GM19023 (cell line): ENCODE data around the gene SDS.

Source experiments
- ATAC-seq: cut with Tn5 transposase; IDR thresholded peaks from one replicate; pipeline ENCODE4 v1.9.1; 2021; ENCODE audit warnings: mild to moderate bottlenecking, moderate library complexity; ENCODE audit not compliant: unreplicated experiment

The SDS gene

DNA sequence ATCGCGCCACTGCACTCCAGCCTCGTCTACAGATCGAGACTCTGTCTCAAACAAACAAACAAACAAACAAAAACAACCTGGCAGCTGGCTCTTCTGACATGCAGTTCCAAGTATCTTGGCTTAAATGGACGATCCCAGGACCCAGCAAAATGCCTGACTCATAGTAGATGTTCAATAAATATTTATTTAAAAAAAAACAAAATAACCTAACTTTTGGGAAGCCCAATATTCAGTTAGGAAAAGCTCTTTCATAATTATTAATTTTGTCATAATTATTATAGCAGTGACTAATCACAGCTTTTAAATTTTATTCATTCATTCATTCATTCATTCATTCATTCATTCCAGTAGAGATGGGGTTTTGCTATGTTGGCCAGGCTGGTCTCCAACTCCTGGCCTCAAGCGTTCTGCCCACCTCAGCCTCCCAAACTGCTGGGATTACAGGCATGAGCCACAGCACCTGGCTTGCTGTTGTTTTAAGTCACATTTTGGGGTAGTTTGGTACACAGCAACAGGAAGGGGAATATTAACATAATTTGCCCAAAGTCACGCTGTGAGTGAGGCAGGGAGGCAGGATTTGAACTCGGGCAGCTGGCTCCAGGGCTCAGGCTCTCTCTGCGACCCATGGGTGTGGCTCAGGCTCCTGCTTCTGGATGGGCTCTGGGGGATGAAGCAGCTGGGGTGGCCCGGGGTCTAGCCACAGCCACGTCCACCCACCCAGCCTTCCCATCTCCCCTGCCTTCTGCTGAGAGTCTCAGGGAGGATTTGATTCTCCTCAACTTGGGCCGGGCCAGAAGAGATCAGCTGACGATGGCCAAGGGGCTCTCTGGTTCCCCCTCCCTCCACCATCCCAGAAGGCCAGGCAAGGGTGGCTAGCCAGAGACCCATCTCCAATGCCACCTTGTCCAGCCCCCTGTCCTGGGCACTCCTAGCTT, 2.4 kb downstream of the SDS start:
- ATAC-seq, result no peak

DNA sequence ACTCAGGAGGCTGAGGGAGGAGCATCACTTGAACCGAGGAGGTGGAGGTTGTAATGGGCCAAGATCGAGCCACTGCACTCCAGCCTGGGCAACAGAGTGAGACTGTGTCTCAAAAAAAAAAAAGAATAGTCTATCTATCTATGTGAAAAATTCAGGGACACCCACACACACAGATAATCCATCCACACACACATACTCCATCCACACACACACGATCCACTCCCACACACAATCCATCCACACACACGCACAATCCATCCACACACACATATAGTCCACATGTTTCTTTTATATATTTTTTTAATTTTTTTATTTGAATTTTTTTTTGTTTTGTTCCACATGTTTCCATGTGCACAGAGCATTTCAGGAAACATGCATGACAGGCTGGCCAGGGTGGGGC, 3.3 kb downstream of the SDS start:
- no peak for ATAC-seq

DNA sequence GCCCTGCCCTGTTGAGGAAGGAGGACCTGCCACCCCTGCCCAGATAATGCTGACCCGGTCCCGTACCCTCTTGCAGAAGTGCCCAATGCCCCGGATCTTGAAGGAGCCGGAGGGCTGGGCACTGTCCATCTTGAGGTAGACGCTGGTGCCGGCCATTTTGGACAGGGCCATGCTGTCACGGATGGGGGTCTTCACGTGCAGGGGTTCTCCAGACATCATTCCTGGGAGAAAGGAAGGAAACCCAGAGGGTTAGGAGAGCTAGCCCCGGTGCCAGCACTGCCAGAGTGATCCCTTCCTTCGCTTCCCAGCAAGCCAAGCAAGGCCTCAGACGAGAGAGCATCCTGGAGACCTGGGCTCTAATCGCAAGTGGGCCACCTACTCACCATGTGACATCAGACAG, 4.2 kb downstream of the SDS start:
- no peak for ATAC-seq

DNA sequence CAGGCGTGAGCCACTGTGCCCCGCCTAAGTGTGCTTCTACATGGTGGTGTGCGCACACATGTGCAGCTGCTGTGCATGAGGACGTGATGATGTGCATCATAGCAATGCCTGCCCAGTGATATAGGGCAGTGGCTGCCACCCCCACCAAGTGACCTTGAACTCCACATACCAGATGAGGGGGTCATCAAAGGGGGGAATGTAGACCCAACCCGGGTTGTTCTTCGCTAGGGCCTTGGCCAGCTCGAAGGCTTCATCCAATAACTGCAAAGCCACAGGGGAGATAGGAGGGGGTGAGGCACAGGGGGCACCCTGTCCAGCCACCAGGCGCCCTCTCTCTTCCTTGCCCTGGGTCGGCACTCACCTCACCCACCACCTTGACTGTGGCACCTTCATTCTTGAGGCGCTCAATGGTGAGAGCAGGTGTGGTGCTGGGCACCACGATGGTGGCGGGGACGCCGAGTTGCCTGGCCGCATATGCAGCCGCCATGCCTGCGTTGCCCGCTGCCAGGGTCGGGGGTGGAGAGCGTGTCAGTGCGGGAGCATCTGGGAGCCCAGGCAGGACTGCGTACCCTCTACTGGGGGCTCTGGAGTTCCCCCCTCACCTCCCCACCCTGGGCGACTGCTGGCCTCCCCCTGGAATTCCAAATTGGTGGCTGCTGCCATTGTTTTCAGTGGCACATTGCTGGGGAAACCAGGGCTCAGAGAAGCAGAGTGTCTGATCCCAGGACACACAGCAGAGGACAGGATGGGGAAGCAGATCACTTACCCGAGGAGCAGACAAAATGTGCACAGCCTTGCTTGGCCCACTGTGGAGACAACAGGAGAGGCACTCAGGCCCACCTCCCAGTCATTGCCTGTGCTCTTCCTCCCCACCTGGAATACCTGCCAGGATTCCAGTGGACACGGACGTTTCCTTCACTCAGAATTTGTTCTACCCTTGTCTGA, 5.1 kb downstream of the SDS start:
- no peak for ATAC-seq

GRCh38 chr12:113397497-113398197, 6.0 kb downstream of the SDS start:
- no peak for ATAC-seq

- ATAC-seq, result no peak
Observed at GRCh38 chr12:113396828-113397496, 6.7 kb downstream of the SDS start.

DNA sequence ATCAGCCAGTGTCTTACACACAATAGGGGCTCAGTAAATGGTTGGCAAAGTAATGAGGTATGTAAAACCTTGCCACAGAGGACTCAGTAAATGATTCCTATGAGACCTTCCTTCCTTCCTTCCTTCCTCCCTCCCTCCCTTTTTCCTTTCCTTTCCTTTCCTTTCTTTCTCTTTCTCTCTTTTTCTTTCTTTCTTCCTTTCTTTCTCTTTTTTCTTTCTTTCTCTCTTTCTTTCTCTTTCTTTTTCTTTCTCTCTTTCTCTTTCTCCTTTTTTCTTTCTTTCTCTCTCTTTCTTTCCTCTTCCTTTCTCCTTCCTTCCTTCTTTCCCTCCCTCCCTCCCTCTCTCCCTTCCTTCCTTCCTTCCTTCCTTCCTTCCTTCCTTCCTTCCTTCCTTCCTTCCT, 7.5 kb downstream of the SDS start:
- ATAC-seq, result no peak

DNA sequence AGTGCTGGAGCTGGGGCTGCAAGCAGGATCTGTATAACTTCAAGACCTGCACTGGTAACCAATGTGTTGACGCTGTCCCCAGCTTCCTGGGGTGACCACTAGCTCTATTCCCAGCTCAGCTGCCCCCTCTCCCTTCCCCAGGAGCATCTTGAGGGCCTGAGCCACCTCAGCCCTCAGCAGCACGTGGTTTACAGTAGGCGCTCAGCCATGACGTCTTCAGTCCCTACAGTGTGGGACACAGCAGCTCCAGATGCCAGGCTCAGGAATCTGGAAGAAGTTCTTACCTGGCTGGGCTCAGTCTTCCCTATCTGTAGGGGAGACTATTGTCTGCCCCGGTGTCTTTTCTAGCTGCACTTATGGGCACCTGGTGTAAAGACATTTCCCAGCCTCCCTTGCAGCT, 8.6 kb downstream of the SDS start:
- ATAC-seq, result no peak

DNA sequence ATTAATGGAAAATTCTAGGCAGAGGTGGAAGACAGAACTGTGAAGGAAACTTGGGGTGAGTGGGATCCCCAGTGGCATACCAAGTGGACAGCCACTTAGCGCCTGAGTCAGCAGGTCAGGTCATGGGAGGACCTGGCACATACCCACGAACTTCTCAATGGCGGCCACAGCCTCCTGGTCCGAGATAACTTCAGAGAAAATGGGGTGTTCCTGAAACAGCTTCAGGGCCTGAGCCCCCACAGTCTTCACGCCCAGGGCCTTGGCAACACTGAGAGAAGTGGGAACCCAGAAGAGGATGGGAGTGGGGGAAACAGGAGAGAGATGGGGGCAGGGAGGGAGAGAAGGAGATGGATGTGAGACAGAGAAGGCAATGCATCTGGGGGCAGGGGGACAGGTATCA, 9.9 kb downstream of the SDS start:
- ATAC-seq, result no peak

GRCh38 chr12:113392988-113393579, 10.6 kb downstream of the SDS start:
- no peak for ATAC-seq

- ATAC-seq, result no peak
Observed at GRCh38 chr12:113392520-113392919, 11.2 kb downstream of the SDS start.

- ATAC-seq, result no peak
Observed at GRCh38 chr12:113391650-113392337, 11.9 kb downstream of the SDS start.

GRCh38 chr12:113391145-113391544, 12.5 kb downstream of the SDS start:
- no peak for ATAC-seq

GRCh38 chr12:113390064-113391043, 13.3 kb downstream of the SDS start:
- no peak for ATAC-seq

- ATAC-seq, result no peak
Observed at GRCh38 chr12:113388351-113388750, 15.3 kb downstream of the SDS start.

- no peak for ATAC-seq
Observed at GRCh38 chr12:113387631-113388030, 16.1 kb downstream of the SDS start.

DNA sequence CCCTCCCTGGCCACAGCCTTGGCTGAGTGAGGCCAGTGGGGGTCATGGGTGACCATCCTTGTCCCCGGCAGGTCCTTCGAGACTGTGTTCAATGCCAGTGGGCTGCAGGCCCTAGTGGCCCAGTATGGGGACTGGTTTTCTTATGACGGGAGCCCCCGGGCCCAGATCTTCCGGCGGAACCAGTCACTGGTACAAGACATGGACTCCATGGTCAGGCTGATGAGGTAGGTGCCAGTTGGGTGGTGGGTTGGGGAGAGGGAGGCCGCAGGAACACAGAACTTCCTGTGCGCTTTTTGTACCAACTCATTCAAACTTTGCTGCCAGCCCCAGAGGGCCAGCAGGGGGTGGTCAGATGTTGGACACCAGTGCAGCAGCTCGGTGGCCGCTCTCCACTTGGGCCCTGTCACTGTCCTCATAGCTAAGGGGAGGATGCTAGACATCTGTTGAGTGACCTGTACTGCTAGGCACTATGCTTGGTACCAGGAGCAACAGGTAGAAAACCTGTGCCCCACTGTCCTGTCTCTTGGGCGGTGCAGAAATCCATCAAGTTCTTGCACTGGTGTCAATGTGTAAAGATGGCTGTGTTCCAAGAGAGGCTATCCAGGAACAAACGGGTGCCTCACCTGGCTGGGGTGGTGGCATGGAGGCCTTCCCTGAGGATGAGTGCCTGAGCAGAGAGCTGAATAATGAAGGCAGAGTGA, 16.7 kb downstream of the SDS start:
- no peak for ATAC-seq
